Pancreas (tissue), 10 donors: ENCODE results near the gene LNPK. TPM values are rescaled to one million over a fixed set of nuclear protein-coding genes. Genes with fewer than 3 reads are reported as not detected.

Experiments
- ATAC-seq, 4 donors: fragments of 200-7000 bp; cut with Tn5 transposase; one replicate each; pipeline versions ENCODE4 v1.8.0 to v1.9.1; 2020; ENCODE audit warnings: mild to moderate bottlenecking in 4 of 4, moderate library complexity in 4 of 4
- DNase-seq, 6 donors: peaks; one replicate each; pipeline ENCODE4 v3.0.0-alpha.2; 2020
- FAIRE-seq: peaks from 2 replicates; lab custom pipeline; 2012; peaks lifted over from hg19 to GRCh38; lab: Jason Lieb, UNC
- H3K27ac ChIP-seq, 4 donors: fragments of 200-600 bp; sonication (generic); 1 replicate in 3 of 4; 2 replicates in 1 of 4; pipeline versions ENCODE4 v1.5.0 to v1.8.0; 2020
- H3K27me3 ChIP-seq, 4 donors: fragments of 200-600 bp; one replicate each; pipeline ENCODE4 v1.8.0; 2021
- H3K36me3 ChIP-seq, 3 donors: fragments of 200-600 bp; sonication (generic) in 1 of 3; one replicate each; pipeline versions ENCODE4 v1.5.0 to v1.8.0; 2020 to 2021
- H3K4me1 ChIP-seq, 3 donors: fragments of 200-600 bp; one replicate each; pipeline ENCODE4 v1.8.0; 2021
- H3K4me3 ChIP-seq, 4 donors: fragments of 200-600 bp; sonication (generic) in 2 of 4; one replicate each; pipeline versions ENCODE4 v1.5.0 to v1.8.0; 2020 to 2021
- H3K9me3 ChIP-seq, 4 donors: fragments of 200-600 bp; one replicate each; pipeline ENCODE4 v1.8.0; 2021
- WGBS, 2 donors: extraction: QIAGEN DNeasy Blood & Tissue Kit; methylation state at CpG; one replicate each; pipeline ENCODE4 v1.1.7; 2013; 5-methylcytosine and 5-hydroxymethylcytosine counted together
- intact Hi-C, 3 donors: fragments of 100-400 bp; cut with DNase I; formaldehyde crosslinking; loops; one replicate each; pipeline versions ENCODE4 v1.11.1 to v1.14.2; 2022
- polyA plus RNA-seq, 2 donors: library from polyadenylated mRNA; stranded (reverse); fragments of 200-250 nt; gene quantifications; one replicate each; pipeline ENCODE4 v1.2.3, GENCODE V29; 2013
- total RNA-seq, 6 donors: library from RNA; stranded (reverse); fragmentation: NEBNext Ultra II Directional in 4 of 6; extraction: Animal tissue kit (Norgen Biotek cat#: 25700) in 4 of 6; gene quantifications; one replicate each; pipeline versions ENCODE4 v1.2.1 to v1.2.4, GENCODE V29; 2021 to 2023
- TF ChIP-seq, protein P1 (sequence below), 4 donors: fragments of 200-600 bp; sonication (generic) in 3 of 4; IDR thresholded peaks; one replicate each; pipeline versions ENCODE4 v1.5.0 to v1.8.0; 2021; ENCODE audit warnings: antibody characterized with exemption in 4 of 4
- donor health status: healthy with polysubstance abuse.
- donor health status: DM: no; HTN: no; CAD: no; lungs with moderate emphysema.
- donor health status: DM: no; HTN: no; CAD: no.
- donor health status: control.
- donor health status: control.
- donor health status: Bipolar disorder and iron deficiency.
- donor health status: DM: yes; HTN: yes; CAD: no.
- donor health status: DM: no; HTN: no; CAD: no.
- donor health status: DM: no; HTN: no; CAD: no.
- donor health status: DM: yes; HTN: yes; CAD: no.

Gene LNPK
- total and polyA plus RNA-seq, 8 donors, result 1.3 to 14.8 (median 8.3) TPM

- TF ChIP-seq, protein P1, sequence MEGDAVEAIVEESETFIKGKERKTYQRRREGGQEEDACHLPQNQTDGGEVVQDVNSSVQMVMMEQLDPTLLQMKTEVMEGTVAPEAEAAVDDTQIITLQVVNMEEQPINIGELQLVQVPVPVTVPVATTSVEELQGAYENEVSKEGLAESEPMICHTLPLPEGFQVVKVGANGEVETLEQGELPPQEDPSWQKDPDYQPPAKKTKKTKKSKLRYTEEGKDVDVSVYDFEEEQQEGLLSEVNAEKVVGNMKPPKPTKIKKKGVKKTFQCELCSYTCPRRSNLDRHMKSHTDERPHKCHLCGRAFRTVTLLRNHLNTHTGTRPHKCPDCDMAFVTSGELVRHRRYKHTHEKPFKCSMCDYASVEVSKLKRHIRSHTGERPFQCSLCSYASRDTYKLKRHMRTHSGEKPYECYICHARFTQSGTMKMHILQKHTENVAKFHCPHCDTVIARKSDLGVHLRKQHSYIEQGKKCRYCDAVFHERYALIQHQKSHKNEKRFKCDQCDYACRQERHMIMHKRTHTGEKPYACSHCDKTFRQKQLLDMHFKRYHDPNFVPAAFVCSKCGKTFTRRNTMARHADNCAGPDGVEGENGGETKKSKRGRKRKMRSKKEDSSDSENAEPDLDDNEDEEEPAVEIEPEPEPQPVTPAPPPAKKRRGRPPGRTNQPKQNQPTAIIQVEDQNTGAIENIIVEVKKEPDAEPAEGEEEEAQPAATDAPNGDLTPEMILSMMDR (IDR thresholded peaks at IDR 0.05), result no peak
These were observed 25.7 kb upstream of the LNPK start for GRCh38 chr2:176027806-176028205.

GRCh38 chr2:176025932-176026331 is 23.9 kb upstream of the LNPK start:
- 76 to 86% methylated on average over 4 of the region's 4 CpGs for WGBS, 2 donors

More at GRCh38 chr2:176027806-176028205, 25.7 kb upstream of the LNPK start:
- Histone ChIP-seq H3K27me3 (peaks cover 0 to 7% (median 2%) of the 10 kb centered on the region in 4 donors), H3K36me3 (no peaks in the 10 kb centered on the region), H3K9me3 (no peaks in the 10 kb centered on the region), H3K27ac (no peak overlapping the region), H3K4me3 (no peak overlapping the region), H3K4me1 (no peaks in the 10 kb centered on the region)
- no peak for DNase-seq
- intact Hi-C loops, result no loop called here
- FAIRE-seq, result no peak
- WGBS, 2 donors, result 67 to 77% methylated on average over 2 of the region's 2 CpGs
- ATAC-seq, result no peak

GRCh38 chr2:176024083-176024482 is 22.0 kb upstream of the LNPK start:
- H3K36me3 ChIP-seq, result no peaks in the 10 kb centered on the region
- DNase-seq (no peak), ATAC-seq (no peak), FAIRE-seq (no peak)
- intact Hi-C loops, result no loop called here
- H3K4me1 ChIP-seq, result no peaks in the 10 kb centered on the region
- no peaks in the 10 kb centered on the region for H3K9me3 ChIP-seq
- H3K4me3 ChIP-seq, result no peak overlapping the region
- H3K27ac ChIP-seq, result no peak overlapping the region
- TF ChIP-seq, protein P1 (IDR thresholded peaks at IDR 0.05), result no peak
- H3K27me3 ChIP-seq, result peaks cover 0 to 7% (median 2%) of the 10 kb centered on the region in 4 donors
- 85 to 95% methylated on average over 2 of the region's 2 CpGs for WGBS, 2 donors

More at GRCh38 chr2:176025932-176026331, 23.9 kb upstream of the LNPK start:
- intact Hi-C loops, result no loop called here
- DNase-seq (no peak), ATAC-seq (no peak), FAIRE-seq (no peak)
- H3K27ac ChIP-seq, result no peak overlapping the region
- no peaks in the 10 kb centered on the region for H3K4me1 ChIP-seq
- TF ChIP-seq, protein P1 (IDR thresholded peaks at IDR 0.05), result no peak
- H3K4me3 ChIP-seq, result no peak overlapping the region
- peaks cover 0 to 7% (median 2%) of the 10 kb centered on the region in 4 donors for H3K27me3 ChIP-seq
- no peaks in the 10 kb centered on the region for H3K36me3 ChIP-seq
- no peaks in the 10 kb centered on the region for H3K9me3 ChIP-seq

- TF ChIP-seq, protein P1 (IDR thresholded peaks at IDR 0.05), result no peak
- WGBS, 2 donors, result 71 to 87% methylated on average over 1 of the region's 1 CpG
- Histone ChIP-seq H3K27ac (no peak overlapping the region), H3K4me1 (no peaks in the 10 kb centered on the region), H3K9me3 (no peaks in the 10 kb centered on the region), H3K4me3 (no peak overlapping the region), H3K36me3 (no peaks in the 10 kb centered on the region), H3K27me3 (peaks cover 0 to 7% (median 2%) of the 10 kb centered on the region in 4 donors)
- FAIRE-seq (no peak), ATAC-seq (no peak), DNase-seq (no peak)
- intact Hi-C loops, result no loop called here
These were observed 20.0 kb upstream of the LNPK start for GRCh38 chr2:176022048-176022447.

DNA sequence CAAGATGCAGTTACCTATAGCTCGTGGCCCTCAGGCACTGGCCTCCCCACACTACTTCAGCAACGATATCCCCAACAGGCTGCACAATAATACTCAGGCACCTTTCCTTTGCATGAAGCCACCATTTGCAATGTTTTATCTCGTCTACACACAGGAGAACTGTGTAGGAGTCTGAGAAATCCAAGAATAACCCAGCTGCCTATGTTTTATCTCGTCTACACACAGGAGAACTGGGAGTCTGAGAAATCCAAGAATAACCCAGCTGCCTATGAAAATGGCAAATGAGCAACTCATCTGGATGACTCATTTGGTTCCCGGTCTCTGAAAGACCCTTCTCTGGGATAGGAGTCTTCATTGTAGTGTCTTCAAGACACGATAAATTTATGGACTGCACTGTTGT is 18.3 kb upstream of the LNPK start:
- intact Hi-C loops, result no loop called here
- H3K36me3 ChIP-seq, result no peaks in the 10 kb centered on the region
- FAIRE-seq (no peak), DNase-seq (no peak), ATAC-seq (no peak)
- H3K4me3 ChIP-seq, result no peak overlapping the region
- H3K4me1 ChIP-seq, result no peaks in the 10 kb centered on the region
- H3K27ac ChIP-seq, result no peak overlapping the region
- H3K9me3 ChIP-seq, result no peaks in the 10 kb centered on the region
- 75 to 80% methylated on average over 6 of the region's 6 CpGs for WGBS, 2 donors
- TF ChIP-seq, protein P1 (IDR thresholded peaks at IDR 0.05), result no peak
- no peaks in the 10 kb centered on the region for H3K27me3 ChIP-seq
